HG03280 (cell line): Measurements from ENCODE around the gene COASY.
"Not testable (repeated sequence)": the region's sequence is repeated elsewhere in the genome, so short reads cannot be mapped to it uniquely, and the experiment has no call there.

Experiments
- ATAC-seq: cut with Tn5 transposase; IDR thresholded peaks from one replicate; pipeline ENCODE4 v1.9.1; 2021; ENCODE audit warnings: mild to moderate bottlenecking, moderate library complexity; ENCODE audit not compliant: unreplicated experiment

COASY gene

DNA sequence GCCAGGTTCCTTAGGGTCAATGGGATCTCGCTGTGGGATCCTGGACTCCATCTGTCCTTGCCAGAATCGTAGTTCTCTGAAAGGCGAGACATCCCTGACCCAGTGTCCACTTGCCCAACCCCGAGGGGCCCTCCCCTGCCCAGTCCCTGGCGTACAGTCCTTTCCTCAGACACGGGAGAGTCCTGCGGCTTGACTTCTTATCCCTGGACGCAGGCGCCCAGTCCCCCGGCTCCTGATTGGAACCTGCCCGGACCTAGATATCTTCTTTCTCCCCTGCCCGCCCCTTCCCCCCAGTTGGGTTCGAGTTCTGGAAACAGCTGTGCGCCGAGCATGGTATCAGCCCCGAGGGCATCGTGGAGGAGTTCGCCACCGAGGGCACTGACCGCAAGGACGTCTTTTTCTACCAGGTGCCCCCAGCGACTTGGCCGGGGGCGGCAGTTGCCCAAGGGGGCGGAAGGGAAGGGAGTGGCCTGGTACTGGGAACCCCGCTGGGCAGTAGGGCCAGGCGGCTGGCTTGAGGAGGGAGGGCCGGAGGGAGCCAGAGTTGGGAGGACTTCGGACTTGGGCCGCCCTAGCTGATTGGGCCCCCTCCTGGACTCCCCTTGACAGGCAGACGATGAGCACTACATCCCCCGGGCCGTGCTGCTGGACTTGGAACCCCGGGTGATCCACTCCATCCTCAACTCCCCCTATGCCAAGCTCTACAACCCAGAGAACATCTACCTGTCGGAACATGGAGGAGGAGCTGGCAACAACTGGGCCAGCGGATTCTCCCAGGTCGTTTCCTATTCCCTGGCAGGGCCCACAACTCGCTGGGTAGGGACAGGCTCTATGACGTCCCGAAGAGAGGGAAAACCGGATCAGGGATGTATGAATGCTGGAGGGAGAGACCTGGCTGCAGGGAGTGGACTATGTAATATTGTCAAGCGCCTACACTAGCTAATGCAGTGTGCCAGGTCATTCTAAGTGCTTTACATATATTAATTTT lies 48.2 kb downstream of the COASY start:
- ATAC-seq = not testable (repeated sequence)

DNA sequence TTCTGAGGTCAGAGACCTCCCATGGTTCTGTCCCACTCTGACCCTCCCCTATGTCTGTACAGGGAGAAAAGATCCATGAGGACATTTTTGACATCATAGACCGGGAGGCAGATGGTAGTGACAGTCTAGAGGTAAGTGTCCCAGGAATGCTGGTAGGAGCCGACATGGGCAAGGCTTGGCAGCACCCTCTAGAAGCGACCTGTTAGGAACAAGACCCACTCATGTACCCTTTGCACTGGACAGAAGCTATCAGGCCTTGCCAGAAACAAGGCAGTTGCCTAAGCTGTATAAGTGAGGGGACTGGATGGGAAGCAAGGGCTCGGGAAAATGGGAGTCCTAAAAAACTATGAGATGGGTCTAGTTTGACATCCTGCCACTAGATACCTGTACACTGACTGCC lies 50.1 kb downstream of the COASY start:
- no peak for ATAC-seq

DNA sequence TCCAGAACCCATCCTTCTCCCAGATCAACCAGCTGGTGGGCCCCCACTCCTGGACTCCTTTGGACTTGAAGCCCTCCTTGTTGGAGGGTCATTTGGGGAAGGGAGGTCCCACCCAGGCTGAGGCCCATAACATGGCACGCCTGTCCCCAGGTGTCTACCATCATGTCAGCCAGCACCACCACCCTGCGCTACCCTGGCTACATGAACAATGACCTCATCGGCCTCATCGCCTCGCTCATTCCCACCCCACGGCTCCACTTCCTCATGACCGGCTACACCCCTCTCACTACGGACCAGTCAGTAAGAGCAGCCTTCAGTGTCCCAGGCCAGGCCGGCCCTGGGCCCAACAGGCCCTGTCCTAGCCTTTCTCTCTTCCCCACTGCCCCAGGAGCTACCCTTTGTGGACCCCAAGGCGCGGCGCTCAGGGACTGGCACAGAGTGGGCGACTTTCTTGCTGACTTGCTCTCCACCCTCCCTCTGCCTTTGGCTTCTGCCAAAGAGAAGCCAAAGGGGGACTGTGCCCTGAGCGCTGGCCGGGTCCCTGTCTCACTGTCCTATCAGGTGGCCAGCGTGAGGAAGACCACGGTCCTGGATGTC lies 51.8 kb downstream of the COASY start:
- no peak for ATAC-seq
